Stimulated activated CD8-positive, alpha-beta memory T cell treated with anti-CD3 and anti-CD28 coated beads, Interleukin-7, amount 100 ng/mL, for 1 hour (primary cell): ENCODE data around the gene HMHB1.
"Not testable (repeated sequence)": the region's sequence is repeated elsewhere in the genome, so short reads cannot be mapped to it uniquely, and the experiment has no call there.

ENCODE experiments used
- DNase-seq, 2 donors: peaks; one replicate each; pipeline ENCODE4 v3.0.0-alpha.2; 2020; ENCODE audit warnings: low read depth in 2 of 2

The HMHB1 gene

DNA sequence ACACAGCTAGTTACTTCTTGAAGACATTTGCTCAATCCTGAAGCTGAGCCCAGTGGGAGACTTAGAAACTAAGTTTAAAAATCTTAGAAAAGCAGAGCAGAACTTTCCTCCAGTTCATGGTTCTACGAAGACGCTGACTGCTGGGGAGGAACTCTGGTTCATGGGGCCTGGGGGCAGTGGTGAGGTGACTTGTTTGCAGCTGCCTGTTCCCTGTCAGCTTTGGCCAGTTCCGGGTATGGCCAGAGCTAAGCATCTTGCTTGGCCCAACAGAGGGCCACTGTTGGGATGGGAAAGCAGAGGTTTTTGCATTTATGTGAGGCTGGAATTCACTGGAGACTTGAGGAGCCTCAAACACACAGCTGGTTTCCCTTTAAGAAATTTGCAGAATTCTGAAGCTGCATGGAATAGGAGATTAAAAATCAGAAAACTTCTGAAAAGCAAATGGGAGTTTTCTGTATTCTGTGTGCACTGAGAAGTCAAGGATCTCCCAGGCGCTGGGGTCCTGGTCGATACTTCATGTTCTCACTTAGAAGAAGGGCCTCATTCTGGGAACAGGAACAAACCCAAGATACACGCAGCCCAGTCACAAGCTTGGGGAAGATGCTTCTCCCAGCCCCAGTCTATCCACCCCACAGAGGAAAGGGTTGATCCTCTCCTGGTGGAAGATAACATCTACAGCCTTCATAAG, 10.6 kb upstream of the HMHB1 start:
- no peak for DNase-seq

DNA sequence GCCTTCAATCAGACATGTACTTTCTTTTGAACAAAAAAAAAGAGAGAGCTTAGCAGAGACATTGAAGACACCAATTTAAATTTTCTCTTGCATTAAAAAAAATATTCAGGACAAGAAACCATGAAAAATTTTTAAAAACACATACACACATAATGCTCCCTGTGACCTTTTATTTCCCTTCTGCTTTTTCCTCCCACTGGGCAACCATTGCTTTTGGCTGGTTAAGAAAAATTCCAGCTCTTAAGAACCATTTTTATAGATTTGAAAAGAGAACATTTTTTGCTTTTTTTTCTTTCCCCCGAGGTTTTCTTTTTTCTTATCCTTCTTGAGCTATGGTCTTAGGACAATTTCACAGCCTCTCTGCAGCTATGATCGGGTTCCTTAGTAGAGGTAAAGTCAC, 6.1 kb upstream of the HMHB1 start:
- DNase-seq = no peak

DNA sequence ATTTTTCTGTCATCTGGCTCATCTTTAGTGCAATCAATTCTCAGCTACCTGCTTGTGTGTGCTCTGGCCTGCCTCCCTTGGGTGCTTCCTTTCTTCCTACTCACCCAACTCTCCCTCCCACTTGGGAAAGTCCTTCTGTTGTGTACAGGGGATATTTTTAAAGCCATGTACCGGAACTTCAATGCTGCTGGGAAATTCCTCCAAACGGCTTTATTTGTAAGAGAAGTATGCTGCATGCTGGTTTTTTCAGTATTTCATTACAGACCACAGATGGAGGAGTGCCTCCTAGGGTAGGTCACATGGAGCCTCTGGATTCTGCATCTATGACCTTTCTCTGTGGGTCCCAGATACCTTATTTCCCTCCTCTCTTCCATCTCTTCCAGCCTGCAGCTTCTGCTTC, 5.4 kb upstream of the HMHB1 start:
- DNase-seq = no peak

DNA sequence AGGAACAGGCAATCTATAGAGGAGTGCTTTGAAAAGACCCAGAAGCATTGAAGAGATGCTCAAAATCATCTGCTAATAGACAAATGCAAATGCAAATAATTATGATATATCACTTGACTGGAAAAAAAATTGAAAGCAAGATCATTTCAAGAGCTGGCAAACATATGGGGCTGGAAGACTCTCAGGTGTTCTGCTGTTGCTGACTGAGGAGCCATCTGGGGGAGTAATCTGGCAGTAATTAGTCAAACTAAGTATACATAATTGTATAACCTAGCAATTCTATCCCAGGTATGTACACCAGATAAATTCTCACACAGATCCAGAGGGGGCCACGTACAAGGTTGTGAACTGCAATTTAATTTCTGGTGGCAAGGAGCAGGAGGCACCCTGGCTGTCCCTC, 4.6 kb upstream of the HMHB1 start:
- no peak for DNase-seq

DNA sequence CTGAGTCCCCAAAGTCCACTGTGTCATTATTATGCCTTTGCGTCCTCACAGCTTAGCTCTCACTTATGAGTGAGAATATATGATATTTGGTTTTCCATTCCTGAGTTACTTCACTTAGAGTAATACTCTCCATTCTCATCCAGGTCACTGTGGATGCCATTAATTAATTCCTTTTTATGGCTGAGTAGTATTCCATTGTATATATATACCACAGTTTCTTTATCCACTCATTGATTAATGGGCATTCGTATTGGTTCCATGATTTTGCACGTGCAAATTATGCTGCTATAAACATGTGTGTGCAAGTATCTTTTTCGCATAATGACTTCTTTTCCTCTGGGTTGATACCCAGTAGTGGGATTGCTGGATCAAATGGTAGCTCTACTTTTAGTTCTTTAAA, 4.4 kb downstream of the HMHB1 start:
- DNase-seq = not testable (repeated sequence)

DNA sequence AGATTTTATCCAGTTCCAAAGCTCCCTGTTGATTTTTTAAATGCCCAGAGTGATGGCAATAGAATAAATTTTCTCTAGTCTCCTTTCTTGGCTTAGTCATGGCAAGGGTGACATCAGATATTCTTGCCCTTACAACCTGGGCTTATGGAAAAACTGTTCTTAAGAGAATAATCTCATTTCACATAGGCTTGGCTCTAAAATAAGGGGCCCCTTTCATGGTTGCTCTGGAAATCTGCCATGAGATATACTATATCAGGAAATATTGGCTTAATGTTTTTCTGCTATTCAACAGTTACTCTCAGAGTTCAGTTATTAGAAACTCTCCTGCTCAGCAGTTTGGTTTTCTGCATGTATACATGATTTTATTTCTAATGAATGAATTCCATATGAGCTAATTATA, 7.8 kb downstream of the HMHB1 start:
- DNase-seq = no peak

DNA sequence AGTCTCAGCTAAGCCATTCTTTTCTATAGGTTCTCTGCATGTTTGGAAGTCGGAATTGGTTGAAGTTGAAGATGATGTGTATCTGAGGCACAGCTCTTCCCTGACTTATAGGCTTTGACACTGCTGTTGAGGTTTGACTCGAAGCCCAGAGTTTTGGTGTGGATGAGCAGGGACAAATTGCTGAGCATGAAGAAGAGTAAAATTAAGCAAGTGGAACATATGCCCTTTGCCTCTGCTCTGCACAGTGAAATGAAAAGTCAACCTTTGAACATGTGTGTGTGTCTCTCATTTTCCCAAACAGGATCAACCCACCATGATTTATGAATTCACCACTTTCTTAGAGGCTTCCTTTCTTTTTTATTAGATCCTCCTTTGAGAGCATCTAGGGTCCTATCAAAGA, 8.5 kb downstream of the HMHB1 start:
- DNase-seq = no peak

DNA sequence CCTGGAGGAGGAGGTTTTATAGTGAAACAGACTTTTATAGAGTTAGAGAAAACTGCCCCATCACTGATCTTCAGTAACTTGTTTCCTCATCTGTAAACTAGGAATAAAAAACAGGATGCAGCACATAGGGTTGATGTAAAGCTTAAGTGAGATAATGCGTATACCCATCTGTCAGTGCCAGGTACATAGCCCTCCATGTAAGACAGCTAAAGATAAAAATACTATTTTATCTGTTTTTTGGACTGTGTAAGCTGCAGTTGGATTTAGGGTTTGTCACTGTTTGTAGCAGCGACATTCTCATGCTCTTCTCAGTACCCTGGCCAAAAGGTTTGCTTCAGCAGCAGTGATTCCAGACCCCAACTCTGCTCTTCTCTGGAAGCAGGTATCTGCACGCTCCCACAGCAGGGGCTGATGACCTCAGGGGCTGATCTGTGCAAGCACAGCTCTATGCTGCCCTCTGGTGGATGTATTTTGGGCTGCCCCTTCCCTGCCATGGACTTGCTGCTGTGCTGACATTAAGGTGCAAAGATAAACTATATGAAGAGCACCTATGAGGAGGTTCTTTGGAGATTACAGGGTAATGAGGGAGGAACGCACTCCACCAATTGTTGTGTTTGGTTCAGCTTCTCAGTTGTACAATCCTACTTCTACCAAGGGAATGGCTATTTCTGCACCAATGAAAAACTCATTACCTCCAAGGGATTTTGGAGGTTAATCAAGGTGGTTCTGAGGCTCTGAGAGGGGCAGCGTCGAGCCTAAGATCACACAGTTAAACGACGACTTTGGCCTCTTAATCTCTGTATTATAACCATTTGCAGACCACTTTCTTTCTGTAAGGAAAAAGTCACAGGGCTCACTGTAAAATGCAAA, 13.1 kb downstream of the HMHB1 start:
- peak; percentile 65 to 79 for DNase-seq

DNA sequence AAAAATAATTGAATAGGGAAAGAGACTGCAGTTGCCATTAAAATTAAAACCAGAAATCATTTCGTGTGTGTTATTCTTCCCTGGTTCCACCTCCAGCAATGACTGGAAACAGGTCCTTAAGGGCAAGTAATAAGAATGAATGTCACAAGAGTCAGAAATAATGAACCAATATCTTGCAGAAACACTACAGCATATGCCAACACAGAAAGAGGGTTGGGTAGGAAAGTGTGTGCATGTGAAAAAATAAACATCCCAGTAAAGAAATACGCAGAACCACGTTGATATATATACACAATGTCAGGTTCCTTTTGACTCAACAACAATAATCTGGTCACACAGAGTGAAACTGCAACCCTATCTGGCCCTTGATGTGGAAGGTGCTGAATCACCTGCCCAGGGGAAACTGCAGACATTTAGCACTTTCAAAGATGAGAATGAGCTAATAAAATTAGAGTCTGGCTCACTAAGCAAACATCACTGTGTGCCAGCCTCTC, 15.0 kb downstream of the HMHB1 start:
- DNase-seq = no peak

DNA sequence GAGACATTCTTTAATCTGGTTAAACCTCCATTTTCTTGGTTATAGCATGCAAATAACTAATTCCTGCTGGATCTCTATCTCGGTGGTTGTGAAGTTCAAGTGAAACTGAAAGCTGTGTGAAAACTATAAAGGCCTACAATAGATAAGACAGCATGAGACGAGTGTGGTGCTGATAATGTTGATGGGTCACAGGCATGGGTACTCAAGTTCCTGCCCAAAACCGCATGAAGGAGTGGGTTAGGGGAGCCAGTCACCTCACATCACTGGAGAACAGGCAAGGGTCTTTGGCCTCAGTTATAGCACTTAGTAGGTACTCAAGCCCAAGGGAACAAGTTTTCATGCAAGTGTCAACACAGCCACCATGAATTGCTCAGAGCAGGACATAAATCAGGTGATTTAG, 16.7 kb downstream of the HMHB1 start:
- no peak for DNase-seq

DNA sequence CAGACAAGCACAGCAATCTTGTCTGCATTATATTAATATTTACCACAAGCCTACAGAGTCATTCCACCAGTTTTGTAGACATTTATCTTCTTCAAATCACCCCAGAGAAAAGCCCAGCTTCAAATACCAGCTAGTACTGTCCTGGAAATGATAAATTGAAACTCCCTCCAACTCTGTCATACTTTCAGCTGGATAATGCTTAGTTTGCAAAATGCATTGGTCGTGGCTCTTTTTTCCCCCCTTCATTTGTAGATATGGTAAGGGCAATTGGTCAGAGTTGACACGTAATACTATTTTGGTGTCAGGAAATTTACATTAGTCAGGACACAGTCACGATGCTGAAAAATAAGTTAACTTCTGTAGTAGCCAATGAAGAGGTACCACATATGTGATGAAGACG, 21.2 kb downstream of the HMHB1 start:
- DNase-seq = no peak

DNA sequence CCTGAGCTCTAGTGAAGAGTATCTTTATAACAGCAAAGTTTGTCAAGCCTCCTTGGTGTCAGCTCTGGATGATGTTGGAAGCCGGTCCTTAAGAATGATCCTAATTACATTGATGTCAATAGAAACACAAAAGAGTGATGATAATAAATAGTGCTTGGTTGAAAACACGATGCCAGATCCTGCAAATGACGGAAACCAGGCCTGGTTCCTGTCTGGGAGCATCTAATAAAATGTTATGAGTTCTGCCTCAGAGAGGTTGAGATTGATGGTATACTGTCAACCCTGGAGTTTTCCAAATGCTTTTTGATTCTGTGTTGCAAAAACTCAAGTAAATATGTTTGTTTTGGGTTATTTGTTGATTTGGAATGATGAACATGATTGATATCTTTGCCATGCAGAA, 23.3 kb downstream of the HMHB1 start:
- DNase-seq = no peak

DNA sequence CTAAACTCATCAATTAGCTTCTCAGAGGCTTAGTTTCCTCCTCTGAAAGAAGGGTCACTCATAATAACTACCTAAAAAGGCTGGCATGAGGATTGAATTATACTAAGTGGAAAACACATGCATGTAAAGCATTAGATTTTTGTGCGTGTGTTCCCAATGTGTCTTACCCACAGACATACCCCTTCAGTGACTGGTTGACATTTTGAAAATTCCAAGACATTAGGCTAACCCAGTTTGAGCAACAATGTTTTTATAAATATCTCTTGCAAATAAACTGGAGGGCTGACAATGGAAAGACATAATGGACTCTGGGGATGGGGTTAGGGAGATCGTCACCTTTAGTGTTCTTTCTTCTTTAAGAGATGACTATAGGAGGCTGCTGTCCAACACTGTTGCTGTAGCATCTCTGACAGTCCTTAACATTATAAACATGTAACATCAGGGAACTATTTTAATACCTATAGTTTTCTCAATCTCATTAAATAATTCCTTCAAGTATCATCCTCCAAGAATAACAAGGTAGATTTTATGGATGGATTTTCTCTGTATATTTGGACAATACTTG, 24.3 kb downstream of the HMHB1 start:
- no peak for DNase-seq

DNA sequence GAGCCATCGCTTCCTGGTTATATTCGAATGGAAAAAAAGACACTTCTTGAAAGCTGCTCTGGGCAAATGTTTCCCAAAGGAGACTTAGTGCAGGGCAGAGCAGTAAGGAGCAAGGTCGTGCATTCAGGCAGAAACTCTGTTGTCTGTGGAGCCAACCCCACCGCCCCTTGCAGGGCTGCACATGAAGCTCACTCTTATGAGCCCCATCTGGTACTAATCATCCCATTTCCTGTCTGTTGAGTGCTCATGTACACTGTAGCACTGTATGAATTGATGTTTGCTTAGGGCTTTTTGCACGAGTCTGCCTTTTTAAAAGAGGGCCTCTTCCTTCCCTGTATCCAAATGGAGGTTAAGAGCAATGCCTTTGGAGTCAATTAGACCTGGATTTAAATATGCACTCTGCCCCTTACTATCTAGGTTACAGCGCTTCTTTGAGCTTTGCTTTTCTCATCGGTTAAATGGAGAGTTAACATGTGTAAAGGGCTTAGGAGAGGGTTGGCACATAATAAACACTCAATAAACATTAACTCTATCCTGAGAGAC, 25.4 kb downstream of the HMHB1 start:
- DNase-seq = no peak

DNA sequence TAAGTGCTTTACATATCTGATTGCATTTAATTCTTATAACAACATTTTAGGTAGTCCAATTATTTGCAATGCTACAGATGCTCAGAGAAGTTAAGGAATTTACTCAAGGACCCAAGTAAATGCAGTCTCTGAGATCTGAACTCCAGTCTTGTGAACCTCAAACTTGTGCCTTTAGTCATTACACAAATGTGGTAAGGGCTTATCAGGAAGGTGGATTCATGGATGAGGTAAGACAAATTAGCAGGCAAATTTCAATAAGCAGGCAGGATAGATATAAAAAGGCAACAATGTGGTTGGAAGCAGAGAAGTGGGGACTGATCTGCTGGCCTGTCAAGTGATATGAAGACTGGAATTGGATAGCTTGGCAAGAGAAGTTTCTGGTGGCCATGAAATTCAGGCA, 29.5 kb downstream of the HMHB1 start:
- DNase-seq = no peak

DNA sequence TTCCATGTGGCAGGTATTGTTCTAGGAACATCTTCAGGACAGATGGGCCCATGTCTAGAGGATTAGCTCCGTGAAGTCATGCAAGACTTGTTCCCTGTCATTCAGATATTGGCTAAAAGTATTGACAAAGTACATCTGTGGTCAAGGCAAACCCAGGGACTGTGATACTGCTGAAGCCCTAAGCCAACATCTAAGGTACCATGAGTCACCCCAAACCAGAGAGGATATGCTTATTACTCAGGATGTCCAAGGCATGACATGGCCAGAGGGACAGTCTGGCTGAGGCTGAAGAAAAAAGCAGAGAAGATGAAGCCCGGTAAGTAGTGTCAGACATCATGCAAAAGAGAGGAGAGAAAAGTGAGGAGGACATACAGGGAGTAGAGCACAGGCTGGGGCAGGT, 31.0 kb downstream of the HMHB1 start:
- DNase-seq = no peak

DNA sequence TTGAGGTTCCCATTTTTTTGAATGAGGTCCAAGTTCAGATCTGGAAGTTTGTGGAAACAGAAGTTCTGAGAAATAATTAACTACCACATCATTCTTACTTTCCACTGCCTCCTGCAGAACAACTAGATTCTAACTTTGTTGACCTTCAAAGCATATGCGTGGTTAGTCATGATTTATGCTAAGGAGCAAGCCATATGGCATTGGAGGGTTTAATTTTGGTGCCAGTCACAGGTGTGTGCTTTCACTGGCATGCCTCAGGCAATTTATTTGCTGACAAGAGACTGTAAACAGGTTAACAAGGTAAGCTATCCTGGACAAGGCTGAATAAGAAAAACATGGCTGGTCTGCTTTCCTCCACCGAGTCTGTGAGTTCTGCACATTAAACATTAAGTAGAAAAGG, 31.5 kb downstream of the HMHB1 start:
- DNase-seq = no peak

DNA sequence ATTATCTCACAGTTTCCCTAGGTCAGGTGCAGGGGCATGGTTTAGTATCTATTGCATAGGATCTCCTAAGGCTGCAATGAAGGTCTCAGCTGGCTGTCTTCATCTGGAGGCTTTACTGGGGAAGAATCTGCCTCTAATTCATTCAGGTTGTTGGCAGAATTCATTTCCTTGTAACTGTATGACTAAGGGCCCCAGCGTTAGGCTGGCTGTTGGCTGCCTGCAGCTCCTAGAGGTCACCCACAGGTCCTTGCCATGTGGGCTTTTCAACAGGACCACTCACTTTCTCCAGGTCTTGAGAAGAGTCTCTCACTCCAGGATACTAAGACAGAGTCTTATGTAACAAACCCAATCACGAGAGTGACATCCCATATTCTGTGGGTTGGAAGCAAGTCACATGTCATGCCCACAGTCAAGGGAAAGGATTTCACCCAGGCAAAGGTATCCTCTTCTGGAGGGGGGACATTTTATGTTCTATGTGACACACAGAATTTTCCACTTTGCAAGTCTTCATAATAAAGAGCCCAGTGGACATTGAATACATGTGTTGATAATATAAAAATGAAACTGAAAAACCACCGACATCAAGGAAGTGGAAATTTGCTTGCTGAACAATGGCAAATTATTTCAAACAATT, 38.2 kb downstream of the HMHB1 start:
- no peak for DNase-seq

DNA sequence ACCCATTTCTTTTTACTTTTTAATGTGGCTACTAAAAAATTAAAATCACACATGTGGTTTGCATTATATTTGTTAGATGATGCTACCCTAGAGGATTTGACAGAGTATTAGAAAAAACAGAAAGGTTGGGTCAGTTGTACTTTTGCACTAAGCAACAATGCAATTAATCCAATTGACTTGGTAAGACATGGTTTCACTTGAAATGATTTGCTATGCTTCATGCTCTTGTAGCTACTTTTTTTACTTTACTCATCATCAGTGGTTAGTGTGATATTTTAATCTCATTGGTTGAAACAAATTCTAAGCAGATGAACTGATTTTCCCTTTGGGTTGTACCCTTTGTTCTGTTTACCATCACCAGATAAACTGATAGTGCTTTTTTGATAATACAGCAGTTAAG, 39.4 kb downstream of the HMHB1 start:
- no peak for DNase-seq

DNA sequence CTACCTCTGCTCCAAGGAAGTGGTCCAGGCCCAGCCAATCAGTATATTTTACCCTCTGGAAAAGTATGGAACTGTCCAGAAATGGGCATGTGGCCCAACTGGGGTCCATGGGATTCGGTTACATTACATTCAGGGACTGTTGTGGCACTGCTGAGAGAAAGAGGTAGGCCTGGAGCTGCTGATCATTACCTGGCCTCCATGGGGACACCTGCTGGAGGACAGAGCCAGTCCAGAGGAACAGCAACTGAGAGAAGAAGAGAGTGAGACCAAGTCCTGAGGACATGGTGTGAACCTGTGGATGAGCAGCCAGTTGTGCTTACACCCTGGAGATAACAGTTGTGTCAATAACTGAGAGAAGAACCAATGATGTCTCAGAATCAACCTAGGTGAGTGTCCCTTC, 48.2 kb downstream of the HMHB1 start:
- DNase-seq = no peak

DNA sequence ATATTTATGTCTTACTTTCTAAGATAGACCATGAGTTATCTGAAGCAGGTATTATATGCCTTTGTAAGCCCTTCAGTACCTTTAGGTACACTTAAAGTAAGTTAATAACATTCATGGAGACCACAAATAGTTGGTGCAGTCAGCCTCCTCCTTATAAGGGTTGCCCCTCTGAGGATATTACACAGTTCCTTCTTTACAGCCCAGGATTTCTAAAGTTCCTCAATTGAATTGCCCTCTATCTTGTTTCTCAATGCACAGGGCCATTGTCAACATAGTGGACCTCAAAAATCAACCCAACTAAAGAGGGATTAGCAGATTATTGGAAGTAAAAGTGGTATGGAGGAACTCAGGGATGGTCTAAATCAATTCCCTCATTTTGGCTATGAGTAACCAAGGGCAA, 50.3 kb downstream of the HMHB1 start:
- DNase-seq = no peak

DNA sequence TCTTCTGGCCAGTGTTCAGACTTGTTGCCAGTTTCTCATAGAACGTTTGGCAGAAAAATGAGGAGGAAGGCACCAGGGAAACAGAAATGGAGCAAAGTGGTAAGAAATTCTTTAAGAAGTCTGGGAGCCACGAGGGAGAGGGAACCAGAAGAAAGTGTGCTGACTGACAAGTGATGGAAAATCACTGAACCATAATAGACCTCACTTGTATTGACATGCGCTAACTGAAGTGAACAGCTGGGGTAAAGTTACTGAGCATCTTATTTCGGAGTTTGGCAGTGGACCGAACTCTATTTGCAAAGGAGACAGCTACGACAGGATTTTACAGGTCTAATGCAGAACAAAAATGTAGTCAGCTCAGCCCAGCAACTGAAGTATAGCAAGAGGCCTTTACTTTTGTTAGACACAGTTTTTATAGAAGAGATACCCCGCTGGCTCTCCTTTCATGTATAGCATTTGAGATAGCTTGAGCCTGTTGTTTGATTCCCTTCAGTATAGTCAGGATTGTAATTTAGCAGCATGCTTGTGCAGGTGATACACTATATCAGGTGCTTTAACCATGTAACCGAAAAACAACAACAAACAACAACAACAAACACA, 53.6 kb downstream of the HMHB1 start:
- DNase-seq = no peak
